ENCODE results near the gene SPINT3. TPM values are rescaled to one million over a fixed set of nuclear protein-coding genes. Genes with fewer than 3 reads are reported as not detected.

The SPINT3 gene
- total and polyA plus RNA-seq, 12 donors, result not detected

- Histone ChIP-seq H3K4me1 (peaks cover 0 to 23% (median 19%) of the 10 kb centered on the region in 9 donors), H3K27me3 (peaks cover 0 to 90% (median 71%) of the 10 kb centered on the region in 7 donors), H3K4me3 (peak overlapping the region; percentile 23 to 61 (median 52)), H3K27ac (peak overlapping the region in 1 of 10 donors; percentile 34), H3K36me3 (no peaks in the 10 kb centered on the region), H3K9me3 (no peaks in the 10 kb centered on the region)
- 12 to 18% methylated on average over 10 of the region's 10 CpGs for WGBS, 2 donors
- peak in 2 of 9 donors; percentile 25 to 27 for TF ChIP-seq CTCF (IDR thresholded peaks at IDR 0.05)
- peak in 5 of 8 donors; percentile 10 to 40 (median 18) for ATAC-seq
- intact Hi-C loops (cut with DNase I), result no loop called here
- no peak for DNase-seq
Observed at GRCh38 chr20:45470937-45471336, 44.5 kb downstream of the SPINT3 start.

- DNase-seq, result peak in 1 of 2 donors; percentile 40
- WGBS, 2 donors, result 0 to 1% methylated on average over 44 to 50 of the region's 50 CpGs
- H3K36me3 ChIP-seq, result no peaks in the 10 kb centered on the region
- no peaks in the 10 kb centered on the region for H3K9me3 ChIP-seq
- peak; percentile 64 to 89 (median 86) for ATAC-seq
- peak overlapping the region; percentile 23 to 61 (median 52) for H3K4me3 ChIP-seq
- no peak for TF ChIP-seq CTCF (IDR thresholded peaks at IDR 0.05)
- intact Hi-C loops (cut with DNase I), result no loop called here
- H3K4me1 ChIP-seq, result peaks cover 0 to 23% (median 19%) of the 10 kb centered on the region in 9 donors
- H3K27me3 ChIP-seq, result peaks cover 0 to 88% (median 70%) of the 10 kb centered on the region in 7 donors
- H3K27ac ChIP-seq, result peak overlapping the region in 2 of 10 donors; percentile 31 to 34
Observed at GRCh38 chr20:45470262-45470931, 45.0 kb downstream of the SPINT3 start.

- DNase-seq (peak in 1 of 2 donors; percentile 13), ATAC-seq (peak in 7 of 8 donors; percentile 9 to 47 (median 35))
- Histone ChIP-seq H3K4me1 (peaks cover 0 to 23% (median 19%) of the 10 kb centered on the region in 9 donors), H3K27ac (peak within 1 kb of the TSS in 2 of 10 donors; percentile 31 to 34), H3K36me3 (no peaks in the 10 kb centered on the region), H3K27me3 (peaks cover 0 to 83% (median 72%) of the 10 kb centered on the region in 7 donors), H3K9me3 (no peaks in the 10 kb centered on the region), H3K4me3 (peak within 1 kb of the TSS; percentile 23 to 61 (median 52))
- no peak for TF ChIP-seq CTCF (IDR thresholded peaks at IDR 0.05)
- WGBS, 2 donors, result 5 to 6% methylated on average over 52 to 54 of the region's 54 CpGs
- intact Hi-C loops (cut with DNase I), result loop anchor here in 1 of 10 donors (10.0 kb wide), 1 partner anchor 305 kb away; no protein-coding TSS in a partner anchor
Observed at GRCh38 chr20:45469336-45470261, 45.8 kb downstream of the SPINT3 start, which contains the start of gene WFDC2. TSS of gene WFDC2 (plus strand) at chr20:45469753. CDS start at chr20:45469782, 29 bp downstream.

GRCh38 chr20:45467861-45468260 is 47.6 kb downstream of the SPINT3 start:
- intact Hi-C loops (cut with DNase I), result loop anchor here in 1 of 10 donors (10.0 kb wide), 1 partner anchor 307 kb away; no protein-coding TSS in a partner anchor
- ATAC-seq (no peak), DNase-seq (no peak)
- H3K27ac ChIP-seq, result no peak overlapping the region
- H3K27me3 ChIP-seq, result peaks cover 0 to 85% (median 76%) of the 10 kb centered on the region in 7 donors
- peaks cover 0 to 23% (median 19%) of the 10 kb centered on the region in 9 donors for H3K4me1 ChIP-seq
- H3K36me3 ChIP-seq, result no peaks in the 10 kb centered on the region
- no peak for TF ChIP-seq CTCF (IDR thresholded peaks at IDR 0.05)
- H3K4me3 ChIP-seq, result no peak overlapping the region
- no peaks in the 10 kb centered on the region for H3K9me3 ChIP-seq
- WGBS, 2 donors, result 52% methylated on average over 3 of the region's 3 CpGs
